PC-3 (cell line): Measurements from ENCODE around the gene ZNF771.

Source experiments
- CTCF ChIP-seq: fragments of 300-600 bp; sonication (generic); conservative IDR thresholded peaks from 2 replicates; pipeline ENCODE4 v1.5.1; 2017; ENCODE audit warnings: antibody characterized with exemption, low read depth, mild to moderate bottlenecking, low read length
- EZH2phosphoT487 ChIP-seq: fragments of 300-600 bp; sonication (generic); IDR thresholded peaks from 2 replicates; pipeline ENCODE4 v1.6.1; 2018; ENCODE audit warnings: mild to moderate bottlenecking, antibody characterized with exemption, low read length, borderline replicate concordance

DNA sequence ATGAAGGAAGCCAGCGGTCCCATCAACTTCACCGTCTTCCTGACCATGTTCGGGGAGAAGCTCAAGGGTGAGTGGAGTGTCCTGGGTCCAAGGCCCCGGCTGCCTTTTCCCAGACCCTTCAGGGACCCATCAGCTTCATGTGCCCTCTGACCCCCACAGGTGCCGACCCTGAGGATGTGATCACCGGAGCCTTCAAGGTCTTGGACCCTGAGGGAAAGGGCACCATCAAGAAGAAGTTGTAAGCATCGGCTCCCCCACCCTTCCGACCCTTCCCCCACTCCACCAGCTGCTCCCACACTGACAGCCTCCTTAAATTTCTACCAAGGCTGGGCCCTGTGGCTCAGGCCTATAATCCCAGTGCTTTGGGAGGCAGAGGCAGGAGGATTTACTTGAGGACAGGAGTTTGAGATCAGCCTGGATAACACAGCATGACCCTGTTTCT, 30.9 kb upstream of the ZNF771 start:
- TF ChIP-seq EZH2phosphoT487 = no peak
- no peak for TF ChIP-seq CTCF
